H9 (cell line): Measurements from ENCODE around the gene CLCN3. TPM values are rescaled to one million over a fixed set of nuclear protein-coding genes. Genes with fewer than 3 reads are reported as not detected.

ENCODE experiments used
- DNase-seq: peaks from one replicate; pipeline ENCODE4 v3.0.0-alpha.2; 2017
- H2AFZ ChIP-seq: one replicate; pipeline ENCODE4 v1.6.1; 2013; ENCODE audit warnings: mild to moderate bottlenecking, low read length, control low read depth, moderate library complexity
- H2AK5ac ChIP-seq: 2 replicates; pipeline ENCODE4 v1.6.1; 2013; ENCODE audit warnings: low read length, control low read depth, mixed read lengths; ENCODE audit not compliant: insufficient read length
- H2BK120ac ChIP-seq: one replicate; pipeline ENCODE4 v1.6.1; 2013; ENCODE audit warnings: low read depth, mild to moderate bottlenecking, low read length, control low read depth, inconsistent platforms; ENCODE audit not compliant: poor library complexity, severe bottlenecking
- H2BK12ac ChIP-seq: 2 replicates; pipeline ENCODE4 v1.6.1; 2013; ENCODE audit warnings: low read length, control low read depth, mixed read lengths, low read depth; ENCODE audit not compliant: insufficient read length
- H2BK15ac ChIP-seq: 2 replicates; pipeline ENCODE4 v1.6.1; 2013; ENCODE audit warnings: low read depth, low read length, control low read depth
- H2BK20ac ChIP-seq: one replicate; pipeline ENCODE4 v1.6.1; 2013; ENCODE audit warnings: low read depth, mild to moderate bottlenecking, low read length, control low read depth, inconsistent platforms; ENCODE audit not compliant: poor library complexity, severe bottlenecking
- H2BK5ac ChIP-seq: 2 replicates; pipeline ENCODE4 v1.6.1; 2013; ENCODE audit warnings: low read length, control low read depth, mixed read lengths; ENCODE audit not compliant: insufficient read length
- H3K14ac ChIP-seq: 2 replicates; pipeline ENCODE4 v1.6.1; 2013; ENCODE audit warnings: low read length, control low read depth; ENCODE audit not compliant: insufficient read depth
- H3K18ac ChIP-seq: 2 replicates; pipeline ENCODE4 v1.6.1; 2013; ENCODE audit warnings: low read depth, mild to moderate bottlenecking, mixed read lengths, low read length, control low read depth; ENCODE audit not compliant: insufficient read length
- H3K23ac ChIP-seq: 2 replicates; pipeline ENCODE4 v1.6.1; 2013; ENCODE audit warnings: low read length, control low read depth, mixed read lengths, low read depth; ENCODE audit not compliant: insufficient read length
- H3K23me2 ChIP-seq: 2 replicates; pipeline ENCODE4 v1.6.1; 2013; ENCODE audit warnings: low read depth, mild to moderate bottlenecking, mixed read lengths, low read length, control low read depth; ENCODE audit not compliant: insufficient read length, poor library complexity, severe bottlenecking
- H3K27ac ChIP-seq: 2 replicates; pipeline ENCODE4 v1.5.1; 2013; ENCODE audit warnings: low read length, control low read depth, mixed read lengths, low read depth; ENCODE audit not compliant: insufficient read length
- H3K27me3 ChIP-seq: 2 replicates; pipeline ENCODE4 v1.6.1; 2013; ENCODE audit warnings: low read length, control low read depth, inconsistent platforms; ENCODE audit not compliant: insufficient read depth
- H3K4ac ChIP-seq: 2 replicates; pipeline ENCODE4 v1.6.1; 2013; ENCODE audit warnings: low read depth, mild to moderate bottlenecking, control low read depth, inconsistent platforms, low read length, moderate library complexity
- H3K4me1 ChIP-seq: 2 replicates; pipeline ENCODE4 v1.6.1; 2013; ENCODE audit warnings: low read length, control low read depth, inconsistent platforms; ENCODE audit not compliant: insufficient read depth
- H3K4me2 ChIP-seq: 2 replicates; pipeline ENCODE4 v1.6.1; 2013; ENCODE audit warnings: low read length, control low read depth, mixed read lengths; ENCODE audit not compliant: insufficient read length, insufficient read depth
- H3K56ac ChIP-seq: 2 replicates; pipeline ENCODE4 v1.6.1; 2013; ENCODE audit warnings: low read depth, mild to moderate bottlenecking, mixed read lengths, low read length, control low read depth; ENCODE audit not compliant: insufficient read length
- H3K79me1 ChIP-seq: 2 replicates; pipeline ENCODE4 v1.6.1; 2013; ENCODE audit warnings: low read depth, mild to moderate bottlenecking, moderate library complexity, low read length, control low read depth, inconsistent platforms; ENCODE audit not compliant: insufficient read depth, poor library complexity, severe bottlenecking
- H3K79me2 ChIP-seq: 2 replicates; pipeline ENCODE4 v1.6.1; 2013; ENCODE audit warnings: low read length, control low read depth, inconsistent platforms; ENCODE audit not compliant: insufficient read depth
- H3K9ac ChIP-seq: 2 replicates; pipeline ENCODE4 v1.6.1; 2013; ENCODE audit warnings: low read length, control low read depth, mixed read lengths; ENCODE audit not compliant: insufficient read length; ENCODE audit errors: extremely low read depth
- H3K9me3 ChIP-seq: one replicate; pipeline ENCODE4 v1.6.1; 2013; ENCODE audit warnings: low read depth, low read length, inconsistent platforms; ENCODE audit not compliant: control insufficient read depth
- H3T11ph ChIP-seq: one replicate; pipeline ENCODE4 v1.6.1; 2013; ENCODE audit warnings: mild to moderate bottlenecking, low read length, control low read depth, inconsistent platforms
- H4K20me1 ChIP-seq: one replicate; pipeline ENCODE4 v1.6.1; 2013; ENCODE audit not compliant: control insufficient read depth, insufficient read length, insufficient read depth
- H4K5ac ChIP-seq: 2 replicates; pipeline ENCODE4 v1.6.1; 2013; ENCODE audit warnings: low read depth, mild to moderate bottlenecking, mixed read lengths, low read length, control low read depth; ENCODE audit not compliant: insufficient read length
- H4K8ac ChIP-seq: replicated peaks from 2 replicates; pipeline ENCODE4 v1.6.1; 2013; ENCODE audit warnings: low read length, control low read depth, mixed read lengths, low read depth; ENCODE audit not compliant: insufficient read length
- H4K91ac ChIP-seq: 2 replicates; pipeline ENCODE4 v1.6.1; 2013; ENCODE audit warnings: low read depth, mild to moderate bottlenecking, moderate library complexity, mixed read lengths, low read length, control low read depth; ENCODE audit not compliant: insufficient read length
- H3K27ac Mint-ChIP-seq, 3 experiments: 2 replicates in 2 of 3; 3 replicates in 1 of 3; pipeline ENCODE4 v1.8.0; 2020 to 2021; ENCODE audit warnings: mixed read lengths in 3 of 3, mild to moderate bottlenecking in 1 of 3, moderate library complexity in 1 of 3
- H3K27me3 Mint-ChIP-seq: 2 replicates; pipeline ENCODE4 v1.8.0; 2021; ENCODE audit warnings: low read depth, mild to moderate bottlenecking, moderate library complexity, mixed read lengths
- H3K36me3 Mint-ChIP-seq, 3 experiments: 2 replicates in 2 of 3; 3 replicates in 1 of 3; pipeline ENCODE4 v1.8.0; 2020 to 2021; ENCODE audit warnings: low read depth in 3 of 3, mixed read lengths in 3 of 3; ENCODE audit not compliant: insufficient read depth in 1 of 3
- H3K4me1 Mint-ChIP-seq, 2 experiments: 2 replicates each; pipeline ENCODE4 v1.8.0; 2020; ENCODE audit warnings: mixed read lengths in 2 of 2
- H3K4me3 Mint-ChIP-seq, 2 experiments: 2 replicates in 1 of 2; 3 replicates in 1 of 2; pipeline ENCODE4 v1.8.0; 2020 to 2021; ENCODE audit warnings: mild to moderate bottlenecking in 2 of 2, mixed read lengths in 2 of 2, moderate library complexity in 1 of 2
- H3K9me3 Mint-ChIP-seq, 2 experiments: 2 replicates in 1 of 2; 3 replicates in 1 of 2; pipeline ENCODE4 v1.8.0; 2020; ENCODE audit warnings: mild to moderate bottlenecking in 2 of 2, mixed read lengths in 2 of 2, moderate library complexity in 1 of 2
- WGBS: extraction: QIAGEN DNeasy Blood & Tissue Kit; methylation state at CpG from one replicate; pipeline ENCODE4 v1.1.7; 2013; ENCODE audit warnings: missing lambda C conversion rate, low lambda C conversion rate, mixed read lengths; ENCODE audit not compliant: insufficient read length; ENCODE audit errors: extremely low coverage; 5-methylcytosine and 5-hydroxymethylcytosine counted together
- total RNA-seq: library from RNA; stranded (reverse); gene quantifications from 2 replicates; pipeline ENCODE4 v1.2.1, GENCODE V29; 2021
- TF ChIP-seq, protein P1 (sequence below): fragments of 200-600 bp; sonication (generic); conservative IDR thresholded peaks from 3 replicates; pipeline ENCODE4 v1.8.0; 2021; ENCODE audit warnings: antibody characterized with exemption, mild to moderate bottlenecking

CLCN3 gene
- total RNA-seq, 1 experiment from 2014 or later = 25.7 TPM

DNA sequence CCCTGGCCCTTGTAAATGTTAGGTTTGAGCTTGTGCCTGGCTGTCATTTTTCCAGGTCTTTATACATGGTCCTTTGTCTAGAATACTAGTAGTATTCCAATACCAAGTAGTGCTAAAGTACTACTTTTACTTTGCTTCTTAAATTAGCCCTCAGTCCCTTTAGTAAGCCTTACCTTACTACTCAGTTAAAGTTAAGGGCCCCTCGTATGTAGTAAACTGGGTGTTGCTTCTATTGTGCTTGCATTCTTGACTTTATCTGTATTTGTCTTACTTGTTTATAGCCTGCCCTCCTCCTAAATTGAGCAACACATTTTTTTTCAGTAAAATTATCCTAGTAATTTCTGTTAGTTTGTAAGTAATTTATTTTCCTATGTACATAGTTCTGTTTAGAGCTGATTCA, 25.2 kb downstream of the CLCN3 start:
- Histone ChIP-seq H3K79me1 (peaks cover 2% of the 10 kb centered on the region), H3K18ac (no peak overlapping the region), H2BK12ac (no peak overlapping the region), H3K79me2 (no peaks in the 10 kb centered on the region), H3K56ac (no peak overlapping the region), H3K23ac (no peak overlapping the region), H3K27me3 (no peaks in the 10 kb centered on the region), H2BK20ac (no peak overlapping the region), H2BK5ac (no peak overlapping the region), H3K4me2 (no peak overlapping the region), H4K20me1 (no peaks in the 10 kb centered on the region), H2BK120ac (no peak overlapping the region), H2AFZ (no peak overlapping the region), H3T11ph (no peak overlapping the region), H3K23me2 (no peaks in the 10 kb centered on the region), H2BK15ac (no peak overlapping the region), H3K9ac (no peak overlapping the region), H4K91ac (no peak overlapping the region), H4K5ac (no peak overlapping the region), H3K4me1 (no peaks in the 10 kb centered on the region), H3K4ac (no peak overlapping the region), H3K14ac (no peak overlapping the region), H3K27ac (no peak overlapping the region), H4K8ac (no peak overlapping the region), H2AK5ac (no peak overlapping the region), H3K9me3 (no peaks in the 10 kb centered on the region)
- Mint-ChIP-seq H3K9me3 (no peaks in the 10 kb centered on the region), H3K4me1 (no peaks in the 10 kb centered on the region), H3K27me3 (no peaks in the 10 kb centered on the region), H3K27ac (no peak overlapping the region), H3K36me3 (peaks cover 2 to 15% (median 11%) of the 10 kb centered on the region in 3 experiments; a peak in 5 of 7 replicates), H3K4me3 (no peak overlapping the region)
- no CpG with 5 or more reads among the region's 1 CpG for WGBS
- no peak for DNase-seq
- TF ChIP-seq, protein P1, sequence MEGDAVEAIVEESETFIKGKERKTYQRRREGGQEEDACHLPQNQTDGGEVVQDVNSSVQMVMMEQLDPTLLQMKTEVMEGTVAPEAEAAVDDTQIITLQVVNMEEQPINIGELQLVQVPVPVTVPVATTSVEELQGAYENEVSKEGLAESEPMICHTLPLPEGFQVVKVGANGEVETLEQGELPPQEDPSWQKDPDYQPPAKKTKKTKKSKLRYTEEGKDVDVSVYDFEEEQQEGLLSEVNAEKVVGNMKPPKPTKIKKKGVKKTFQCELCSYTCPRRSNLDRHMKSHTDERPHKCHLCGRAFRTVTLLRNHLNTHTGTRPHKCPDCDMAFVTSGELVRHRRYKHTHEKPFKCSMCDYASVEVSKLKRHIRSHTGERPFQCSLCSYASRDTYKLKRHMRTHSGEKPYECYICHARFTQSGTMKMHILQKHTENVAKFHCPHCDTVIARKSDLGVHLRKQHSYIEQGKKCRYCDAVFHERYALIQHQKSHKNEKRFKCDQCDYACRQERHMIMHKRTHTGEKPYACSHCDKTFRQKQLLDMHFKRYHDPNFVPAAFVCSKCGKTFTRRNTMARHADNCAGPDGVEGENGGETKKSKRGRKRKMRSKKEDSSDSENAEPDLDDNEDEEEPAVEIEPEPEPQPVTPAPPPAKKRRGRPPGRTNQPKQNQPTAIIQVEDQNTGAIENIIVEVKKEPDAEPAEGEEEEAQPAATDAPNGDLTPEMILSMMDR = no peak
